CD4-positive, alpha-beta T cell treated with Interleukin-4 for 4 hours (primary cell): Measurements from ENCODE around the gene NR5A1.

Source experiments
- DNase-seq: peaks from one replicate; pipeline ENCODE4 v3.0.0-alpha.2; 2020

Gene NR5A1

DNA sequence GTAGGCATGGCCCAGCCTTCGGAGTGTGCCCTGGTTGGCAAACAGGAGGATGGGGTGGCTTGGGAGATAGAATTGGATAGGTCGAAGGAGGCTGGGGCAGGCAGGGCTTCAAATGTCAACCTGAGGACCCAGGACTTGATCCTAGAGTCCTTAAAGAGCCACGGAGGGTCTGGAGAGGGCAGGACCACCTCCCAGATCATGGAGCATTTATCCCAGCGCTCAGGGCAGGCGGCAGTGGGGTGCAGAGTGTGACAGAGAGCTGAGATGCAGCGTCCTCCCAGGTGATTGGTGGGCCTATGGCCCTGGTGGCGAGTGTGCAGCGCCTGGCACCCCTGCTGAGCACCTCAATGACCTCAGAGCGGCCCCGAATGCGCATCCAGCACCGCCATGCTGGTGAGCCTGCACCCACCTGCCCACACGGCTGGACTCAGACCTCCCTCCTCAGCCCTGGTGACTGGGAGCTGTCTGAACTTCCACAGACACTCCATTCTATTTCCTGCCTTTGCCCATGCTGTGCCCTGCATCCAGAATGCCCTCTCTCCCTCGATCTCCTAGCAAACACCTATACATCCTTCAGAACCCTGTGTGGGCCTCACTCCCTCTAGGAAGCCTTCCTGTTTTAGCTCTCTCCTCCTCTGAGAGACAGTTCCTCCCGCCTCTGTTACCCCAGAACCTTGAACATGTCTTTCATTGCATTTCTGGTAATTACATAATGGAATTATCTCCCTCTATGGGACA, 50.7 kb downstream of the NR5A1 start:
- DNase-seq = no peak

DNA sequence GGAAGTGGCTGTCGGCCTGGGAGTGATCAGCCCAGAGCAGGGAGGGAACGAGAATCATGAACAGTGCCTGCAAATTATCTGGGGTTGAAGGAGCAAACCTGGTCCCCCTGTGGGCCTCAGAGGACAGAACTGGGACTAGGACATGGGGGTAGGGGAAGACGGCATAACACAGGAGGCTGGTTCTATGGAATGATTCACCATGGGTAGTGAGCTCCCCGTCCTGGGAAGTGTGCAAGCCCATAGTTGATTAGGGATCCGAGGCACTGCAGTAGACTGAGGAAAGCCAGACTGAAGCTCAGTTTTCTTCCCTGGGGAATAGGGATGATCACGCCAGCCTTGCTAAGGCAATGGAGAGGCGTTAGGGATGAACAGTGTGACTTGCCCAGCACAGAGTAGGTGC, 51.4 kb downstream of the NR5A1 start:
- no peak for DNase-seq

DNA sequence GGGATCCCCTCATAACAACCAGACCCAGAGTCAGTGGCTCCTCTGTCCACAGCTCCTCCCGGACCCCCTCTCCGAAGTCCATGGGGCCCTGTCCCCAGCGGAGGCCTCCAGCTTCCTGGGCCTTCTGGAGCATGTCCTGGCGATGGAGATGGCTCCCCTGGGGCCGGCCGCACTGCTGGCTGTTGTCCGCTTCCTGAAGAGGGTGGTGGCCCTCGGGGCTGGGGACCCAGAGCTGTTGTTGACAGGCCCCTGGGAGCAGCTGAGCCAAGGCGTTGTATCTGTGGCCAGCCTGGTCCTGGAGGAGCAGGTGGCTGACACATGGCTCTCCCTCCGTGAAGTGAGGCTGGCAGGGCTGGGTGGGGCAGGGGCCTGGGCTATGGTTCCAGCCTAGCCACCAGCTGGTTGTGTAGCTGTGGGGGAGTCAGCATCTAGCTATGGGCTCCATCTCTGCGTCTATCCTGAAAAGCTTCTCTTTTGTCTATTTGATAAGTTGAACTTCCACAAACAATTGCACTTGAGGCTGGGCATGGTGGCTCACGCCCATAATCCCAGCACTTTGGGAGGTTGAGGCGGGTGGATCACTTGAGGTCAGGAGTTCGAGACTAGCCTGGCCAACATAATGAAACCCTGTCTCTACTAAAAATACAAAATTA, 52.3 kb downstream of the NR5A1 start:
- DNase-seq = no peak

DNA sequence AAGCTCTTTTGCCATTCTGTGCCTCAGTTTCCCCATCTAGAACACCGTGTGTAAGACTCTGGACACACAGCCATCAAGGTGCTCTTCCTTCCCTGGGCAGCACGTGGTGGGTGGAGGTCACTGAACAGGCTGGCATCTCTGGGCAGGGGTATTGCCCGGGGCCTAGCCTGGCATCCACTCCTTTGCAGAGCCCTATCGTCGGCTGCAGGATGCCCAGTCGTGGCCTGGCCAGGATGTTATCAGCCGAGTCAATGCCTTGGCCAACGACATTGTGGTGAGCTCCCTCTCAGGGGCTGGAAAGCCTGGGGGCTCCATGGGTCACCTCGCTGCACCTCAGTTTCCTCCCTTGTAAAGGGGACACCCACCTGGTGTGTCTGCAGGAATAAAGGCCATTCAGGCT, 52.9 kb downstream of the NR5A1 start:
- DNase-seq = no peak

DNA sequence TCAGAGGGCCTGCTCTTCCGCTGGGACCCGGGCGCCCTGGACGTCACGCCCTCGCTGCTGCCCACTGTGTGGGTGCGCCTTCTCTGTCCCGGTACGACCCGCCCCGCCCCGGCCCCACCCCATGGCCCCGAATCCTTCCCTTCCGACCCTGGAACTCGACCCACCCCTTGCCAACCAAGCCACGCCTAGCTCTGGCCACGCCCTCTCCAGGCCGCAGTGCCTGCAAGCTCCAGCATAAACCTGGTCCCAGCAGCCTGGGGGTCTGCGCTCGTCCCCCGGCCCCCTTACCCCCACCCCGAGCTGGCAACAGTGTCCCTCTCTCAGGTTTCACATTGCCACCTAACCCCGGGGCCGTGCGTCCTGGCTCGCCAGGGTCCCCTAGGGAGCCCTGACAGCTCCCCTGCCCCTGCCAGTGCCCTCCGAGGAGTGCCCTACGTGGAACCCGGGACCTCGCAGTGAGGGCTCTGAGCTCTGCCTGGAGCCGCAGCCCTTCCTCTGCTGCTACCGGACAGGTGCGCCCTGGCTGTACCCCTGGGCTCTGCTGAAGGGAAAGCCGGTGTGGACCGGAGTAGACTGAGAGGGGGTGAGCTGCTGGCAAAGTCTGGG, 53.5 kb downstream of the NR5A1 start:
- DNase-seq = no peak

DNA sequence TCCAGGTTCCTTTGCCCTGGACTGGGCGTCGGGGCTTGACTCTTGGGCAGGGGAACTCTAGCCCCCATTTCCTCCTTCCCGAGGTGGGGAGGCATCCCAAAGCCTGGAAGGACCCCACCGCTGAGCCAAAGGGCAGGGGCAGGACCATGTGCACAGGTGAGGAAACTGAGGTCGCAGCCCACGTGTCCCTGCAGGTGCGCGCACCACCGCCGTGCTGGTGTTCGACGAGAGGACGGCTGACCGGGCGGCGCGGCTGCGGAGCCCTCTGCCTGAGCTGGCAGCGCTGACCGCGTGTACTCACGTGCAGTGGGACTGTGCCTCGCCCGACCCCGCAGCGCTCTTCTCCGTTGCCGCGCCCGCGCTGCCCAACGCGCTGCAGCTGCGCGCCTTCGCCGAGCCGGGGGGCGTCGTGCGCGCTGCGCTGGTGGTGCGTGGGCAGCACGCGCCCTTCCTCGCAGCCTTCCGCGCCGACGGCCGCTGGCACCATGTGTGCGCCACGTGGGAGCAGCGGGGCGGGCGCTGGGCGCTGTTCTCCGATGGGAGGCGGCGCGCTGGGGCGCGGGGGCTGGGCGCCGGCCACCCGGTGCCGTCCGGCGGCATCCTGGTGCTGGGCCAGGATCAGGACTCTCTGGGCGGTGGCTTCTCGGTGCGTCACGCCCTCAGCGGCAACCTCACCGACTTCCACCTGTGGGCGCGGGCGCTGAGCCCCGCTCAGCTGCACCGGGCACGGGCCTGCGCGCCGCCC, 54.2 kb downstream of the NR5A1 start:
- DNase-seq = no peak

DNA sequence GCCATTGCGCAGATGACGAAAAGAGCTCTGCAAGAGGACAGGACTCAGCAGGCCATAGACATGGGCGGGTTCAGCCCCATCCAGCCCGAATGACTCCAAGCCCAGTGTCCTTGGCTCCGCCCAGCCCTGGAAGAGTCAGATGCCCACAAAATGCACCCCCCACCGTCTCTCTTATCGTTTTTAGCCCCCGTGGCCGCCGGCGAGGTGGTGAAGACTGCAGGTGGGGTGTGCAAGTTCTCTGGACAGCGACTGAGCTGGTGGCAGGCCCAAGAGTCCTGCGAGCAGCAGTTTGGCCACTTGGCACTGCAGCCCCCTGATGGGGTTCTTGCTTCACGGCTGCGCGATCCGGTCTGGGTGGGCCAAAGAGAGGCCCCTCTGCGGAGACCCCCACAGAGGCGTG, 54.9 kb downstream of the NR5A1 start:
- DNase-seq = no peak

DNA sequence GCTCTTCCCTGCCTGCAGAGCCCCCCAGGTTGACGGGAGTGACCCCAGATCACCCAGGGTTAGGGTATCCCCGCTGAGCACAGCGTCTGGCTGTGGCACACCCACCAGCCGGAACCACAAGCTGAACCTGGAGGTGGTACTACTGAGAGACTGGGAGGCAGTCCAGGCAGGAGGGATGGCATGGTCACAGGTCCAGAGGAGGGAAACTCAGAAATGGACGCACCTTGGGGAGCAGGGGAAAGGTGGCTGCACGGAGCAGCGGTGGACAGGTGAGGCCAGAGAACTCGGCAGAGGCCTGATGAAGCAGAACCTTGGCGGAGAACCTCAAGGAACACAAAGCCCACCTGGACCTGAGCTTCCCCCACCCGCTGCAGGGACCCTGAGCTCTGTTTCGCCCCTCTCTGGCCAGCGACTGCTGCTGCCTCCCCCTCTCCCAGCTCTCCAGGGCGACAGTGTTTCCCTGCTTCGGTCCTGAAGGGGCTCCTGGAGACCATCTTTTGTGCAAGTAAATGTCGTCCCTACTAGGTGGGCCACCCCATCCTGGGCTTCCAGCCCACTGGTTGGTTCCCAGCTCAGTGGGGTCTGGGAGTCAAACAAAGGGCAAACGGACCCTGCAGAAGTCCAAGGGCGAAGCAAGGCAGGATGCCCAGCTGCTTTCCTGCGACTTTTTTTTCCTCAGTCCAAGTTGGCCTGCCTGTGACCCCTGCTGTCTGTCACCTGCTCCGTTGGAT, 56.1 kb downstream of the NR5A1 start:
- no peak for DNase-seq

DNA sequence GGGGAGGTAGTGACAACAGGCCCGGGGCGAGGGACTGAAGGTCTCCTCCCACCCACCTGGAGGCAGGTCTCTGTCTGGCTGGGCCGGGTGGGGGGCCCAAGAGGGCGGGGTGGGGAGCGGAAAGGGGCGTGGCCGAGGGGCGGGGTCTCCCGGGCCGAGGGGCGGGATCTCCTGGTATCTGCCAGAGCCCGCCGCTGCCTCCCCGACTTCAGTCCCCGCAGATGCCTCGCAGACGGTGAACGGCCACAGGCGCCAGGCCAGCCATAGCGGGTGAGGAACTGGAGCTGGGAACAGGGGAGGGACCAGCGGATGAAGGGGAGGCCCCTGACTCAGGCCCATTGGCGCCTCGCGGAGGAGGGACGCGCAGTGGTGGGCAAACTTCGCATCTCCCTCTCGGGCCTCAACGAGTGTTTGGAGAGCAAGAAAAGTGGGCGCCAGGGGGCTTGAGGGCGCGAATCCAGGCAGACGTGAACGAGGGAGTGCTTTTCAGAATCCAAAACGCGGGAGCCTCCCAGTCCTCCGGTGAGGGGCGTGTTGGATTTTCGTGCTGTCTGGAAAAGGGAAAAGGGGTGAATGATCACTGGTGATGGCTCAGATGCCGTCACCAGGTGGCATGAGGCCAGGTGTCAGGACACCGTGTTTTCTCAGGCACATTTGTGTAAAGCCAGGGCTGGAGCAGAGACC, 56.8 kb downstream of the NR5A1 start, which contains the start of gene ADGRD2:
ADGRD2 (plus strand) TSS at position 211 of the 684 bp plus-strand sequence. CDS start 1,216 bp downstream, outside the sequence.
- no peak for DNase-seq

DNA sequence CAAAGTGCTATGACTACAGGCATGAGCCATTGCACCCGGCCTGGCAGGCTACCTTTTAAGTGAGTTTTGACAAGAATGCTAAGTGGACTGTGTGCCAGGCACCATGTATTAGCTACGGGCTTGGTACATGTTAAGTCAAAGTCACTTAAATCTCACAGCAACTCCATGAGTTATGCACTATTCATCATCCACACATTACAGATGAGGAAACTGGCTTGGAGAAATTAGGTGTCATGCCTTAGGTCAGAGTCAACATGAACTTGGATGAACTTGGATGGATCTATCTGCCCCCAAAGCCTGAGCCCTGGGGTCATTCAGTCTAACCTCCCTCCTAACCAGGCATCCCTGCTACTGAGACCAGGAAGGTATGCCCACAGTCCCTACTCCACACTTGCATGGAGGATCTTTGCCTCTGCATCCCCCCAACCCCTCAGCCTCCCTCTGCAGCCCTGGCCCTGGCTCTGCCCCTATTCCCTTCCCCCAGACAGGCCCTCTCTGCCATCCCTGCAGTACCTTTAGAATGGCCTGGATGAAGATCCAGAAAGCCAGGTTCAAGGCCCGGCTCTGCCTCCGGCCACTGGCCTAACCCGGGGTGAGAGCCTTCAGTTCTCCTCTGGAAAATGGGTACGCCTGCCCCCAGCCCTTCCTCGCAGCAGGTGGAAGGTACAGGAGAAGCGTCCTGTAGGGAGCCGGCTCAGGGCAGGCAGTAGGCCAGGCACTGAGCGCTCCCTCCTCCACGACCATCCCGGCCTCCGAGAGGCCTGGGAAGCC, 57.6 kb downstream of the NR5A1 start:
- no peak for DNase-seq

DNA sequence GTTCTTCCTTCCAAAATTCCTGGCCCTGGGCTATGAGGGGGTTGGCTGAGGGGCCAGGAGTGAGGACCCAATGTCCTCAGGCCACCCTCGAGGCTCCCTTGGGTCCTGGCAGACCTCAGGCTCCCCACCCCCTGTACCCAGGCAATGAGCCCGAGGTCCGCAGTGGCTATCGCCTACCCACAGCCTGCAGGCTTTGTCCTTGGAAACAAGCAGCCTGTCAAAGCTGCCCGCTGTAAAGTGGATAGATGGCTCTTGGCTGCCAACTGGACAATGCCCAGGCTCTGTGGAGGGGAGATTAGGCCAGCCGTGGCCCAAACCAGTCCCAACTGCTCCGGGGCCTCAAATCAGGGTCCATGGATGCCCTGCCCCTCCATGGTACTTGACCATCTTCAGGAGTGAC, 59.2 kb downstream of the NR5A1 start:
- DNase-seq = no peak

DNA sequence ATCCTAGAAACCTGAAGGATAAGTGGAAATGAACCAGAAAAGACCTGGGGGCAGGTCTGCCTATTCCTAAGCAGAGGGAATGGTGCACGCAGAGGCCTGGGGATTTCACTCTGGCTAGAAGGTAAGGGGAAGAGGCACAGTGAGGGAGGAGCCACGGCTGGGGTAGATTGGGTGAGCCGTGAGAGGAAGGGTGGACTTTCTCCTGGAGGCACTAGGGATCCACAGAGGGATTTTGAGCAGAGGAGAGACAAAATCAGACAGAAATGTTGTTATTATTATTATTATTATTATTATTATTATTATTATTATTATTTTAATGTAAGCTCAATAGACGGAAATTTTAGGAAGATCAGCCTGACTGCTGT, 59.9 kb downstream of the NR5A1 start:
- DNase-seq = no peak

DNA sequence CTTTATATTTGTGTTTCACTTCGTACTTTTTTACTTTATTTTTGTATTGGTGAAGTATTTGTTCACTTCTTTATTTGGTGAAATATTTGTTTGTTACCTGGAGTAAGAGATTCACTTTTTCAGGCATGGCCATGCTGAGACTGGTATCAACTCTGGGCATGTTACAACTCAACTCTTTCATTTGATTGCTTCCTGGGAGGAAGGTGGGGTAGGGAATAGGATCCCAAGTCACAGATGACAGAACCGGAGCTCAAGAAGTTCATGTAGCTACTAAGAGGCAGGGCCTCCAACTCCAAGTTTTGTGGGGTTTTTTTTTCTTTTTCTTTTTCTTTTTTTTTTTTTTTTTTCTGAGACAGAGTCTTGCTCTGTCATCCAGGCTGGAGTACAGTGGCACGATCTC, 63.0 kb downstream of the NR5A1 start:
- no peak for DNase-seq

DNA sequence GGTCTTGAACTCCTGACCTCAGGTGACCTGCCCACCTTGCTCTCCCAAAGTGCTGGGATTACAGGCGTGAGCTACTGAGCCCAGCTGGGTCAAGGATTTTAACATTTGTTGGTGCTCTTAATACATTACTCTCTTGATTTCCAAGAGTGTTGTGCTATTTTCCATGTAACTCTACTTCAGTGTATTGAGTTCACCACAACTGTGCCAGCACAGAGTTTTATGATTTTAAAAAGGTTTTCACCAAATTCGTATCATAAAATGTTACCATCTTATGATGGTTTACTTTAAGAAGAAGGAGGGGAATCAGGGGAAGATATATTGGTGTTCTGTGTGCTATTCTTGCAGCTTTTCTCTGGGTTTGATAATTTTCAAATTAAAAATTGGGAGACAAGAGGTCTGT, 63.6 kb downstream of the NR5A1 start:
- no peak for DNase-seq

DNA sequence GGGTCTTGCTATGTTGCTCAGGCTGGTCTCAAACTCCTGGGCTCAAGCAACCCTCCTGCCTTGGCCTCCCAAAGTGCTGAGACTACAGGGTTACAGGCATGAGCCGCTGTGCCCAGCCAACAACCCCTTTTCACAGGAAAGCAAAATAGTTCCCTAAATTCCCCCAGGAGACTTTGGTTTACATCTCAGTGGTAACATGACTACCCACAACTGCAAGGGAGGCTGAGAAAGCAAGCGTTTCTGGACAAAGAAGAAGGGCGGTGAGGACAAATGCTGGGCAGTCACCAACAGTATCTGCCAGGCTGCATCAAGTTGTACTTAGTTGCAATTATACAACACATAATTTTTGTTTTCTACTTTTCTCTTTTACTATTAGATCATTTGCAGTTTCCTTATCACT, 64.4 kb downstream of the NR5A1 start:
- no peak for DNase-seq

DNA sequence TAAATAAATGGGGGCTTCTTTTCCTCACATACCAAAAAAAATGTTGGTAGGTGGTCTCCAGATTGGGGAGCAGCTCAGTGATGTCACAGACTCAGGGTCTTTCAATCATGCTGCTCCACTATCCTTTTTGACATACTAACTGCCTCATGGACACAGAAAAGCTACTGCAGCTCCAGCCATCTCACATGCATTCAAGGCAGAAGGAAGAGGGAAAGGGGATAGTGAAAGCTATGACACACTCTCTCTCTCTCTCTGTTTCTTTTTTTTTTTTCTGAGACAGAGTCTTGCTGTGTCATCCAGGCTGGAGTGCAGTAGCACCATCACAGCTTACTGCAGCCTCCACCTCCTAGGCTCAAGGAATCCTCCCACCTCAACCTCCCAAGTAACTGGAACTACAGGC, 64.8 kb downstream of the NR5A1 start:
- no peak for DNase-seq

DNA sequence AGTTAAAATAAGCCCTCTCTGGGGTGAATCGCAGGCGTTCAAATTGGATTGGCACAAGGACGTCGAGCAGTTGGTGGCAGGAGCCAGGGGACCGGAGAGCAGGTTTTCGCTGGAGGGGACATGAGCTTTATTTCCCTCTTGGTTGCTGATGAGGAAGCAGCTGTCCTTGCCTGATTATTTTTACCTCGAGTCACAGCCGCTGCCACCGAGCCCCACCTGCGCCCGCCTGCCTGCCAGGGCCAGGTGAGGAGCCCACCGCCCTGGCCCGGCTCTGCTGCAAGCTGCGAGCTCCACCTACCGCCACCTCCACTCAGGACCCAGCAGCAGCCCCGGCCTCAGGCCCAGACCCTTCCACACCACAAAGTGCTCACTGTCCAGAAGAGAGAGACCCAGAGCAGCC, 65.9 kb downstream of the NR5A1 start:
- DNase-seq = no peak

DNA sequence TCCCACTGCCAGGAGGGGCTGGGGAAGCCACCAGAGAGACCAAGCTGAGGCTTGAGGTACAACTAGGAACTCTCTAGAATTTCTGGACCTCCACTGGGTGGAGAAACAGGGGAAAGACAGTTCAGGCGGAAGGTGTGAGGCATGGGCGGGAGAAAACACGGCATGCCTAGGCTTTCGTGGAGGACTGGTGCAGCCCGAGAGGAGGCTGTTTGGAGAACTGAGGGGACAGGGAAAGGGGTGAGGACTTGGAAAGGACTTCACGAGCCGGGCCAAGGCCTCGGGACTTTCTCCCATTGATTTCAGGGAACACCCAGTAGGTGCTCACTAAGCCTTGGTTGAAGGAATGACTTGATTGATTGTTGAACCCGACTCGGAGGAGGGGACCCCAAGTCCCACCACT, 66.4 kb downstream of the NR5A1 start:
- DNase-seq = no peak

DNA sequence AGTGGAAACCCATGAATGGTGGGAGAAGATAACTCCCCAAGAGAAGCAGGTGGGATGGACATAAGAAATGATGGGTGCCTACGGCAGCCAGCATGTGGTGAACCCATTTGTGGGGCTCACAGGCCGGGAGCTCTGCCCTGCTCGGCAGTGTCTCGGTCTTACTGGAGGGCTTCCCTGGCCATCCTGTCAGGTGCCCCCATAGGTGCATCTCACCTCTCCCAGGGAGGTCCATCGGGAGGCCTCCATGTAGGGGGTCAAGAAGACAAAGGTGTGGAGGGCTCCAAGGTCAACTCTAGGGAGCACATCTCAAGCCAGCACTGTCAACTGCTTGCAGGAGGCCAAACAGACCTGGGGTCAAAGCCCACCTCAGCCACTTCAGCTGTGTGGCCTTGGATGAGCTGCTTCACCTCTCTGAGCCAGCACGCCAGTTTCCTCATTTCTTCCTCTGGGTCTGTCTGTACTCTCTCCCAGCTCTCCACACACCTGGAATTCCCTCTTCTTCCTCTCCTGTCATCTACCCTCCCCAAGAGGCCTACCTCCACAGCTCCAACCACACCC, 67.4 kb downstream of the NR5A1 start:
- no peak for DNase-seq

DNA sequence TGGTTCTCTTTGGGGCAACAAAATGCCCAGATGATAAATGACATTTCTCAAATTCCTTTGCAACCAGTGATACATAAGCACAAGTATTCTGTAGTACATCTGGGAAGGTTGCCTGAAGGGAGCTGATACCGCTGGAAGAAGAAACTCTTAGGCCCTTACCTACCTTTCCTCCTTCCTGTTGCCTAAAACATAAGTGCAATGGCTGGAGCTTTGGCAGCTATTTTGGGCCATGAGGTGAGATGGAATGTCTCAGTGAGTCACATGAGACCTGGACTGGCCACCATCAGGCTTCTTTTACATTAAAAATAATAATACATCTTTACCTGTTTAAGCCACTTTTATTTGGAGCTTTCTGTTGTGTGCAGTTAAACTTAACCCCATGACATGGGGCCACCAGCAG, 68.1 kb downstream of the NR5A1 start:
- DNase-seq = no peak

DNA sequence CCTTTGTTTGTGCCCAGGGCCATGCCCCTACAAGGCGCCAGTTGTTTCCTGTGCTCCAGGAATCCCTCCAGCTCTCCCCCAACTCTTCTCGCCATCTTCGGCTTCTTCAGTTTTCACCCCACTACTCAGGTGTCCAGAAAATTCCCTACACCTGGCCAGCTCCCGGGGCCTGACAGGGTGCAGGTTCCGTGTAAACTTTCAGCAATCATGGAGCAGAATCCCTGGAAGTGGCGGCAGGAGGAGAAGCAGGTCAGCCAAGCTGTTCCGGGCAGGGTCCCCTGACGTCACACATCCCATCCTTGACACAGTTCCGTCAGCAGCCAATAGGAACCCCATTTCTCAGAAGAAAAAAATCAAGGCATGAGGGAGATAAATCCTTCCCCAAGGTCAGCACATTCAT, 69.1 kb downstream of the NR5A1 start:
- no peak for DNase-seq
